Gastroesophageal sphincter (tissue), 4 donors: Measurements from ENCODE around the gene PARD3. TPM values are rescaled to one million over a fixed set of nuclear protein-coding genes. Genes with fewer than 3 reads are reported as not detected.

Experiments used
- ATAC-seq: fragments of 150-250 bp; one replicate; pipeline ENCODE4 v1.9.1; 2016; ENCODE audit warnings: mild to moderate bottlenecking, moderate library complexity
- H3K27ac ChIP-seq, 4 donors: fragments of 200-600 bp; sonication (generic) in 3 of 4; 1 replicate in 3 of 4; 2 replicates in 1 of 4; pipeline ENCODE4 v1.5.1; 2016 to 2019
- H3K27me3 ChIP-seq: fragments of 200-600 bp; sonication (generic); one replicate; pipeline ENCODE4 v1.5.1; 2019
- H3K36me3 ChIP-seq, 2 donors: fragments of 200-600 bp; sonication (generic); one replicate each; pipeline ENCODE4 v1.5.1; 2019; ENCODE audit warnings: control low read depth in 1 of 2
- H3K4me1 ChIP-seq, 3 donors: fragments of 200-600 bp; sonication (generic); 1 replicate in 2 of 3; 2 replicates in 1 of 3; pipeline ENCODE4 v1.5.1; 2016 to 2019; ENCODE audit warnings: control low read depth in 2 of 3
- H3K4me3 ChIP-seq, 2 donors: fragments of 200-600 bp; sonication (generic); one replicate each; pipeline ENCODE4 v1.5.1; 2019; ENCODE audit warnings: mild to moderate bottlenecking in 1 of 2, moderate library complexity in 1 of 2
- H3K9me3 ChIP-seq, 3 donors: fragments of 200-600 bp; sonication (generic); one replicate each; pipeline ENCODE4 v1.5.1; 2017 to 2019; ENCODE audit warnings: control low read depth in 2 of 3
- EP300 ChIP-seq: sonication (generic); formaldehyde crosslinking; IDR thresholded peaks from one replicate; pipeline ENCODE4 v1.6.1; 2017; ENCODE audit warnings: antibody characterized with exemption, mild to moderate bottlenecking
- POLR2A ChIP-seq, 2 donors: fragments of 450-650 bp; IDR thresholded peaks; one replicate each; pipeline ENCODE4 v1.6.1; 2017; ENCODE audit warnings: antibody characterized with exemption in 2 of 2, mild to moderate bottlenecking in 2 of 2, moderate library complexity in 1 of 2
- POLR2AphosphoS5 ChIP-seq: sonication (generic); formaldehyde crosslinking; IDR thresholded peaks from one replicate; pipeline ENCODE4 v1.6.1; 2017; ENCODE audit warnings: antibody characterized with exemption
- WGBS, 2 donors: methylation state at CpG; one replicate each; pipeline ENCODE4 v1.1.5; 2018; ENCODE audit warnings: low coverage in 1 of 2; 5-methylcytosine and 5-hydroxymethylcytosine counted together
- total RNA-seq, 4 donors: library from RNA; depleted of rRNA; stranded (reverse); fragments of >200 nt; gene quantifications; one replicate each; pipeline ENCODE4 v1.1.0, GENCODE V29; 2016
- TF ChIP-seq, protein P1 (sequence below), 4 experiments: fragments of 200-600 bp in 2 of 4; fragments of 450-650 bp in 2 of 4; sonication (generic) in 1 of 4; IDR thresholded peaks; one replicate each; pipeline ENCODE4 v1.5.1; 2017 to 2019; ENCODE audit warnings: antibody characterized with exemption in 4 of 4, mild to moderate bottlenecking in 2 of 4, moderate library complexity in 2 of 4

The PARD3 gene
- total RNA-seq, 4 donors from 2014 or later, result 101 to 127 (median 115) TPM

GRCh38 chr10:34677591-34677990, 137.5 kb downstream of the PARD3 start:
- H3K27ac ChIP-seq, result no peak overlapping the region
- TF ChIP-seq POLR2A (IDR thresholded peaks at IDR 0.05) (no peak), POLR2AphosphoS5 (no peak), EP300 (no peak)
- TF ChIP-seq, protein P1, sequence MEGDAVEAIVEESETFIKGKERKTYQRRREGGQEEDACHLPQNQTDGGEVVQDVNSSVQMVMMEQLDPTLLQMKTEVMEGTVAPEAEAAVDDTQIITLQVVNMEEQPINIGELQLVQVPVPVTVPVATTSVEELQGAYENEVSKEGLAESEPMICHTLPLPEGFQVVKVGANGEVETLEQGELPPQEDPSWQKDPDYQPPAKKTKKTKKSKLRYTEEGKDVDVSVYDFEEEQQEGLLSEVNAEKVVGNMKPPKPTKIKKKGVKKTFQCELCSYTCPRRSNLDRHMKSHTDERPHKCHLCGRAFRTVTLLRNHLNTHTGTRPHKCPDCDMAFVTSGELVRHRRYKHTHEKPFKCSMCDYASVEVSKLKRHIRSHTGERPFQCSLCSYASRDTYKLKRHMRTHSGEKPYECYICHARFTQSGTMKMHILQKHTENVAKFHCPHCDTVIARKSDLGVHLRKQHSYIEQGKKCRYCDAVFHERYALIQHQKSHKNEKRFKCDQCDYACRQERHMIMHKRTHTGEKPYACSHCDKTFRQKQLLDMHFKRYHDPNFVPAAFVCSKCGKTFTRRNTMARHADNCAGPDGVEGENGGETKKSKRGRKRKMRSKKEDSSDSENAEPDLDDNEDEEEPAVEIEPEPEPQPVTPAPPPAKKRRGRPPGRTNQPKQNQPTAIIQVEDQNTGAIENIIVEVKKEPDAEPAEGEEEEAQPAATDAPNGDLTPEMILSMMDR (IDR thresholded peaks at IDR 0.05), result no peak
- H3K4me3 ChIP-seq, result no peak overlapping the region
- no peaks in the 10 kb centered on the region for H3K9me3 ChIP-seq
- no peak for ATAC-seq
- H3K4me1 ChIP-seq, result peaks cover 0 to 17% (median 0%) of the 10 kb centered on the region in 3 donors
- no peaks in the 10 kb centered on the region for H3K36me3 ChIP-seq
- H3K27me3 ChIP-seq, result no peaks in the 10 kb centered on the region
- WGBS, 2 donors, result 75 to 87% methylated on average over 2 to 4 of the region's 4 CpGs

DNA sequence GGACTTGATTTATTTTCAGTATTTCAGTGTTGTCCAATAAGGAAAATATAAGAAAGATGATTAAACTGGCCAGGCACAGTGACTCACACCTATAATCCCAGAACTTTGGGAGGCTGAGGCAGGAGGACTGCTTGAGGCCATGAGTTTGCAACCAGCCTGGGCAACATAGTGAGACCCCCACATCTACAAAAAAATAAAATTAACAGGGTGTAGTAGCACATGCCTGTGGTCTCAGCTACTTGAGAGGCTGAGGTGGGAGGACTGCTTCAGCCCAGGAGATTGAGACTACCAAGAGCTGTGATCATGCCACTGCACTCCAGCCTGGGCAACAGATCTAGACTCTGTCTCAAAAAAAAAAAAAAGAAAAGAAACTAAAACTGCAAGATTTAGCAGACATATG, 138.0 kb downstream of the PARD3 start:
- Histone ChIP-seq H3K4me3 (no peak overlapping the region), H3K27me3 (no peaks in the 10 kb centered on the region), H3K27ac (no peak overlapping the region), H3K4me1 (peaks cover 0 to 22% (median 0%) of the 10 kb centered on the region in 3 donors), H3K36me3 (no peaks in the 10 kb centered on the region), H3K9me3 (no peaks in the 10 kb centered on the region)
- no peak for TF ChIP-seq EP300
- TF ChIP-seq POLR2AphosphoS5, result no peak
- TF ChIP-seq, protein P1 (IDR thresholded peaks at IDR 0.05), result no peak
- no peak for TF ChIP-seq POLR2A (IDR thresholded peaks at IDR 0.05)
- no peak for ATAC-seq

- Histone ChIP-seq H3K27me3 (no peaks in the 10 kb centered on the region), H3K27ac (no peak overlapping the region), H3K9me3 (no peaks in the 10 kb centered on the region), H3K4me3 (no peak overlapping the region), H3K36me3 (no peaks in the 10 kb centered on the region), H3K4me1 (peaks cover 0 to 25% (median 0%) of the 10 kb centered on the region in 3 donors)
- no peak for ATAC-seq
- 94% methylated on average over 6 to 7 of the region's 8 CpGs for WGBS, 2 donors
- TF ChIP-seq EP300 (no peak), POLR2A (IDR thresholded peaks at IDR 0.05) (no peak), POLR2AphosphoS5 (no peak)
- TF ChIP-seq, protein P1 (IDR thresholded peaks at IDR 0.05), result no peak
These were observed 140.9 kb downstream of the PARD3 start for GRCh38 chr10:34674176-34674575.

DNA sequence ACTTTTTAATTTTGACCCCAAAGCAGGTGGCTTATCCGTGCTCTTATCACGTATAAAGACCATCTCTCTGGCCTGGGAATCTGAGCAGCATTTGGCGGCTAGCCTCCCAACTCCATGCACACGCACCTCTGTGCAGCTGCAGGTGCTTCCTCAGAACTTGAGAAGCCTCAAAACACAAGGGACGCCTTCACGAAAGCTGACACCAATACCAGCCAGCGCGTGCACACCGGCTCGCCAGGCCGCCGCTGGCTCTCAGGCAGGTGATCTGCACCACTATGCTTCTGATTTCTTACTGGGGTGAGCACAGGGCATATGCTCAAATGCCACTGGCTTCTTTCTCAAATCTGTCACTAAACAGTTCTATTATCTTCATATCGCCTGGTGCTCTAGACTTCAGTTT, 145.0 kb downstream of the PARD3 start:
- TF ChIP-seq POLR2AphosphoS5, result no peak
- no peak for TF ChIP-seq POLR2A (IDR thresholded peaks at IDR 0.05)
- no peak for TF ChIP-seq EP300
- TF ChIP-seq, protein P1 (IDR thresholded peaks at IDR 0.05), result no peak
- Histone ChIP-seq H3K36me3 (no peaks in the 10 kb centered on the region), H3K4me3 (no peak overlapping the region), H3K27me3 (no peaks in the 10 kb centered on the region), H3K27ac (no peak overlapping the region), H3K4me1 (peaks cover 0 to 43% (median 0%) of the 10 kb centered on the region in 3 donors), H3K9me3 (no peaks in the 10 kb centered on the region)
- no peak for ATAC-seq
- 88 to 95% methylated on average over 3 to 12 of the region's 13 CpGs for WGBS, 2 donors

DNA sequence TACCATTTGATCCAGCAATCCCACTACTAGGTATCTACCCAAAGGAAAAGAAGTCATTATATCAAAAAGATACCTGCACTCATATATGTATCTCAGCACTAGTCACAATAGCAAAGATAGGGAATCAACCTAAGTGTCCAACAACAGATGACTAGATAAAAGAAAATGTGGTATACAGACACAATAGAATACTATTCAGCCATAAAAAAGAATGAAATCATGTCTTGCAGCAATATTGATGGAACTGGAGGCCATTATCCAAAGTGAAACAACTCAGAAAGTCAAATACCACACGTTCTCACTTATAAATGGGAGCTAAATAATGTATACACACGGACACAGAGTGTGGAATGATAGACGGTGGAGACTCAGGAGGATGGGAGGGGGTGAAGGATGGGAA, 146.0 kb downstream of the PARD3 start:
- WGBS, 2 donors, result 74 to 91% methylated on average over 3 of the region's 3 CpGs
- ATAC-seq, result no peak
- Histone ChIP-seq H3K27me3 (no peaks in the 10 kb centered on the region), H3K27ac (no peak overlapping the region), H3K4me1 (peaks cover 0 to 44% (median 0%) of the 10 kb centered on the region in 3 donors), H3K4me3 (no peak overlapping the region), H3K9me3 (no peaks in the 10 kb centered on the region), H3K36me3 (no peaks in the 10 kb centered on the region)
- TF ChIP-seq POLR2A (IDR thresholded peaks at IDR 0.05), result no peak
- TF ChIP-seq POLR2AphosphoS5, result no peak
- no peak for TF ChIP-seq EP300
- TF ChIP-seq, protein P1 (IDR thresholded peaks at IDR 0.05), result no peak
